HepG2 (cell line): ENCODE data around the gene PDP2. TPM values are rescaled to one million over a fixed set of nuclear protein-coding genes. Genes with fewer than 3 reads are reported as not detected.

Experiments
- ATF7 ChIP-seq, 2 experiments: fragments of 450-650 bp in 1 of 2; sonication (generic) in 1 of 2; formaldehyde crosslinking in 1 of 2; IDR thresholded peaks; 2 replicates each; pipeline versions ENCODE4 v1.4.0 to v1.6.1; 2016 to 2020; ENCODE audit warnings: antibody characterized with exemption in 1 of 2, mild to moderate bottlenecking in 1 of 2, missing genetic modification reagents in 1 of 2
- CCAR2 ChIP-seq: fragments of 200-400 bp; formaldehyde crosslinking; optimal IDR thresholded peaks from 2 replicates; pipeline ENCODE3; 2018; ENCODE audit warnings: low read depth, mild to moderate bottlenecking, low read length, moderate library complexity
- DMTF1 ChIP-seq: sonication (generic); formaldehyde crosslinking; IDR thresholded peaks from 2 replicates; pipeline ENCODE4 v1.4.0; 2020; ENCODE audit warnings: mild to moderate bottlenecking, missing genetic modification reagents
- FOXA1 ChIP-seq, 2 experiments: fragments of 450-650 bp in 1 of 2; sonication (generic) in 1 of 2; formaldehyde crosslinking in 1 of 2; IDR thresholded peaks; 2 replicates each; pipeline versions ENCODE4 v1.4.0 to v1.6.1; 2016 to 2020; ENCODE audit warnings: missing genetic modification reagents in 1 of 2
- FOXO4 ChIP-seq: sonication (generic); formaldehyde crosslinking; conservative IDR thresholded peaks from 2 replicates; pipeline ENCODE4 v1.8.1; 2023; ENCODE audit warnings: missing genetic modification reagents
- GPN1 ChIP-seq: sonication (generic); formaldehyde crosslinking; IDR thresholded peaks from 2 replicates; pipeline ENCODE4 v1.5.1; 2020; ENCODE audit warnings: missing genetic modification reagents, borderline replicate concordance
- HNF4A ChIP-seq: sonication (generic); formaldehyde crosslinking; IDR thresholded peaks from 2 replicates; pipeline ENCODE4 v1.4.0; 2020; ENCODE audit warnings: missing genetic modification reagents
- KAT8 ChIP-seq: IDR thresholded peaks from 2 replicates; pipeline ENCODE4 v1.6.1; 2016; ENCODE audit warnings: missing genetic modification reagents, missing compliant biosample characterization
- MXI1 ChIP-seq: IDR thresholded peaks from 3 replicates; pipeline ENCODE4 v1.6.1; 2012; ENCODE audit warnings: low read depth, low read length, inconsistent platforms, borderline replicate concordance
- NR2F1 ChIP-seq, 2 experiments: fragments of 450-650 bp in 1 of 2; formaldehyde crosslinking in 1 of 2; IDR thresholded peaks; 2 replicates each; pipeline versions ENCODE4 v1.5.0 to v1.6.1; 2016 to 2020; ENCODE audit warnings: mild to moderate bottlenecking in 1 of 2, missing compliant biosample characterization in 1 of 2, missing genetic modification reagents in 1 of 2, moderate library complexity in 1 of 2
- NR3C1 ChIP-seq: sonication (generic); formaldehyde crosslinking; IDR thresholded peaks from 2 replicates; pipeline ENCODE4 v1.4.0; 2020; ENCODE audit warnings: missing genetic modification reagents
- PHF20 ChIP-seq: sonication (generic); formaldehyde crosslinking; IDR thresholded peaks from 2 replicates; pipeline ENCODE4 v1.5.0; 2020; ENCODE audit warnings: mild to moderate bottlenecking, missing genetic modification reagents
- SAFB2 ChIP-seq: sonication (generic); formaldehyde crosslinking; IDR thresholded peaks from 2 replicates; pipeline ENCODE4 v1.5.1; 2020; ENCODE audit warnings: missing genetic modification reagents, low read depth, mild to moderate bottlenecking, borderline replicate concordance
- TARDBP ChIP-seq: sonication (generic); formaldehyde crosslinking; IDR thresholded peaks from 2 replicates; pipeline ENCODE4 v1.8.0; 2022; ENCODE audit warnings: mild to moderate bottlenecking, missing genetic modification reagents
- ZBTB7B ChIP-seq: sonication (generic); formaldehyde crosslinking; IDR thresholded peaks from 2 replicates; pipeline ENCODE4 v1.4.0; 2020; ENCODE audit warnings: missing genetic modification reagents
- ZC3H4 ChIP-seq: sonication (generic); formaldehyde crosslinking; IDR thresholded peaks from 2 replicates; pipeline ENCODE4 v1.4.0; 2020; ENCODE audit warnings: missing genetic modification reagents, borderline replicate concordance
- ZNF331 ChIP-seq: sonication (generic); formaldehyde crosslinking; IDR thresholded peaks from 2 replicates; pipeline ENCODE4 v1.4.0; 2020; ENCODE audit warnings: missing genetic modification reagents
- ZNF724P ChIP-seq: sonication (generic); formaldehyde crosslinking; IDR thresholded peaks from 2 replicates; pipeline ENCODE4 v1.8.0; 2022; ENCODE audit warnings: missing genetic modification reagents, borderline replicate concordance
- ZNF749 ChIP-seq: sonication (generic); formaldehyde crosslinking; IDR thresholded peaks from 2 replicates; pipeline ENCODE4 v1.8.0; 2022; ENCODE audit warnings: mild to moderate bottlenecking, missing genetic modification reagents, moderate library complexity, borderline replicate concordance
- ZNF850 ChIP-seq: sonication (generic); formaldehyde crosslinking; conservative IDR thresholded peaks from 2 replicates; pipeline ENCODE4 v1.9.0; 2021; ENCODE audit warnings: mild to moderate bottlenecking, missing genetic modification reagents
- polyA plus RNA-seq, 8 experiments: library from polyadenylated mRNA; depleted of rRNA in 3 of 8; stranded (reverse) in 7 of 8; unstranded in 1 of 8; fragments of >200 nt; fragmentation: Illumina TruSeq in 4 of 8; extraction: Trizol in 4 of 8; gene quantifications; 2 replicates each; pipeline versions ENCODE4 v1.2.1 to v1.2.3, GENCODE V29; 2011 to 2016; ENCODE audit warnings: low read depth in 4 of 8, missing spikeins in 1 of 8, mixed read lengths in 1 of 8; ENCODE audit not compliant: insufficient read depth in 1 of 8
- total RNA-seq, 5 experiments: library from RNA; depleted of rRNA; stranded (reverse); fragments of >200 nt; fragmentation: Illumina TruSeq; extraction: Trizol; gene quantifications; 2 replicates each; pipeline ENCODE4 v1.2.3, GENCODE V29; 2016; ENCODE audit warnings: low read depth in 1 of 5
- TF ChIP-seq, protein P1 (sequence below): sonication (generic); formaldehyde crosslinking; IDR thresholded peaks from 2 replicates; pipeline ENCODE4 v1.4.0; 2020; ENCODE audit warnings: mild to moderate bottlenecking, missing genetic modification reagents

PDP2 gene
- total and polyA plus RNA-seq, 2 of the 13 experiments (the other 11 are each of a cell fraction or from before 2014, with no cell fraction given), result 12.8 to 15.8 TPM

DNA sequence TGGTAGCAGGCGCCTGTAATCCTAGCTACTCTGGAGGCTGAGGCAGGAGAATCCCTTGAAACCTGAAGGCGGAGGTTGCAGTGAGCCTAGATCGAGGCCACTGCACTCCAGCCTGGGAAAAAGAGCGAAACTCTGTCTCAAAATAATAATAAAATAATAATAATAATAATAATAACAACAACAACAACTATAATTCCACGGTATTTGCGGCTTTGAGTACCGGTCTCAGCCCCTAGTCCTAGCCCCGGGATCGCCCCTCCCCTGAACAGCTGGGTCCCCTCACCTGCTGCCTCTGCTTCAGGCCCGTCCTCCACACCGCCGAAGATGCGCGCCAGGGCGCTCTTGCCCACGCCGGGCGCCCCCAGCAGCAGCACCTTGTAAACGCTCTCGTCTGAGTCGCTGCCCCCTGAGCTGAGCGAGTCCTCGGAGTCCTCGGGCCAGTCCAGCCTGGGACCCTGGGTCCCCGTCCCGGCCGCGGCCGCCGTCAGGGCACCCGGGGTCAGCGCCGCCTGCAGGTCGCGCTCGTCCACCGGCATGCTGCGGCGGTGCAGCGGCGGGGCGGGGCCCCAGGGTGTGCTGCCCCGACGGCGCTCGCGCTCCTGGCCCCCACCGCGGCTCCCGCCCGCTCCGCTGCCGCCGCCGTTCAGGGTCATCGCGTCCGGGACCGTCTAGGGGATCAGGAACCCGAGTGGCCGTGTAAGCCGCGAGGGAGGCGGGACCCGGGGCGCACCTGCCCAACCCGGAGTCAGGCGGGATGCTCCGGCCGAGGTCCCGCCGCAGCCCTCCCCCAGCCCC lies 44.4 kb downstream of the PDP2 start (continued):
- TF ChIP-seq DMTF1 (CRISPR knock-in tag) (no peak), ATF7 (IDR thresholded peaks at IDR 0.05) (no peak), ATF7 (CRISPR knock-in tag; IDR thresholded peaks at IDR 0.05) (no peak), CCAR2 (no peak), NR3C1 (CRISPR knock-in tag) (no peak), KAT8 (CRISPR knock-in tag) (no peak), PHF20 (CRISPR knock-in tag) (no peak; the same call in 1 of the 2 replicates), SAFB2 (CRISPR knock-in tag) (no peak), ZNF724P (0 out of 2 replicates have a peak, but pooled peaks have one; percentile 45), ZNF850 (no peak), TARDBP (no peak), FOXA1 (IDR thresholded peaks at IDR 0.05) (no peak), FOXA1 (CRISPR knock-in tag; IDR thresholded peaks at IDR 0.05) (peak; percentile 6; the same call in 1 of the 2 replicates), NR2F1 (CRISPR knock-in tag; IDR thresholded peaks at IDR 0.05) (0 out of 4 replicates have a peak, but pooled peaks of 1 of the 2 experiments have one; percentile 19), MXI1 (no peak), FOXO4 (CRISPR knock-in tag) (no peak), GPN1 (CRISPR knock-in tag) (no peak), ZNF749 (CRISPR knock-in tag) (no peak), HNF4A (CRISPR knock-in tag) (no peak), ZNF331 (CRISPR knock-in tag) (no peak), ZBTB7B (CRISPR knock-in tag) (no peak), ZC3H4 (CRISPR knock-in tag) (no peak)
- TF ChIP-seq, protein P1, sequence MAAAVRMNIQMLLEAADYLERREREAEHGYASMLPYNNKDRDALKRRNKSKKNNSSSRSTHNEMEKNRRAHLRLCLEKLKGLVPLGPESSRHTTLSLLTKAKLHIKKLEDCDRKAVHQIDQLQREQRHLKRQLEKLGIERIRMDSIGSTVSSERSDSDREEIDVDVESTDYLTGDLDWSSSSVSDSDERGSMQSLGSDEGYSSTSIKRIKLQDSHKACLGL (CRISPR knock-in tag), result no peak; the same call in 1 of the 2 replicates
